ENCODE results near the gene UFSP1.
"Not testable (repeated sequence)": the region's sequence is repeated elsewhere in the genome, so short reads cannot be mapped to it uniquely, and the experiment has no call there.

Gene UFSP1

DNA sequence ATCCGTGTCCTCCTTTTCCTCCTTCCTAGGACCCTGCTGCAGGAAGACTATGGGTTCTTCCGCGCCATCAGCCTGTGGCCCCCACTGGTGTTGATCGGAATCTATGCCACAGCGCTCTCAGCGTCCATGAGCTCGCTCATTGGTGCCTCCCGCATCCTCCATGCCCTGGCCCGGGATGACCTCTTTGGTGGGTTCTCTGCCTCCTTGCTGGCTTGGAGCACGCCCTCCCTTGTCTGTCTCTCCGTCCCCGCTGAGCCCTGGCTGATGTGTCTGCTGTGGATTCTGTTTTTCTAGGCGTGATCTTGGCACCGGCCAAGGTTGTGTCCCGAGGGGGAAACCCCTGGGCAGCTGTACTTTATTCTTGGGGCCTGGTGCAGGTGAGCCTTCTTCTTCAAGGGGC is 29.7 kb downstream of the UFSP1 start:
- no peak for DNase-seq (ENCODE audit: low read depth)

DNA sequence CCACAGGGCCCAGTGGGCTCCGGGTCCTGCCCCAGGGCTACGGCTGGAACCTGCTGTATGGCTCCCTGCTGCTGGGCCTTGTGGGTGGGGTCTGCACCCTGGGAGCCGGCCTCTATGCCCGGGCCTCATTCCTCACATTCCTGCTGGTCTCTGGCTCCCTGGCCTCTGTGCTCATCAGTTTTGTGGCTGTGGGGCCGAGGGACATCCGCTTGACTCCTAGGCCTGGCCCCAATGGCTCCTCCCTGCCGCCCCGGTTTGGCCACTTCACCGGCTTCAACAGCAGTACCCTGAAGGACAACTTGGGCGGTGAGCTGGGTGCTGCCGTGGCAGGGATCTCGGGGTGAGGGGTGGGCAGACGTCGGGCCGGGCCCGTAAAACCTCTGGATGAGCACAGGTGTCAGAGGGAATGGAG is 32.6 kb downstream of the UFSP1 start:
- no peak for DNase-seq (ENCODE audit: low read depth)

GRCh38 chr7:100855515-100855914 is 34.0 kb downstream of the UFSP1 start:
- no peak for DNase-seq (ENCODE audit: low read depth)

DNA sequence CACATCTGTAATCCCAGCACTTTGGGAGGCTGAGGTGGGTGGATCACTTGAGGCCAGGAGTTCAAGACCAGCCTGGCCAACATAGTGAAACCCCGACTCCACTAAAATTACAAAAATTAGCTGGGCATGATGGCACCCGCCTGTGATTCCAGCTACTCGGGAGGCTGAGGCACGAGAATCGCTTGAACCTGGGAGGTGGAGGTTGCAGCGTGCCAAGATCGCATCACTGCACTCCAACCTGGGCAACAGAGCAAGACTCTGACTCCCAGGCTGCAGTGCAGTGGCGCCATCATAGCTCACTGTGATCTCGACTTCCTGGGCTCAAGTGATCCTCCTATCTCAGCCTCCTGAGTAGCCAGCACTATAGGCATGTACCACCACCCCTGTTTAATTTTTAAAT is 34.6 kb downstream of the UFSP1 start:
- not testable (repeated sequence) for DNase-seq (ENCODE audit: low read depth)

- DNase-seq (ENCODE audit: low read depth) = no peak
Observed at GRCh38 chr7:100854146-100854895, 35.2 kb downstream of the UFSP1 start.

DNA sequence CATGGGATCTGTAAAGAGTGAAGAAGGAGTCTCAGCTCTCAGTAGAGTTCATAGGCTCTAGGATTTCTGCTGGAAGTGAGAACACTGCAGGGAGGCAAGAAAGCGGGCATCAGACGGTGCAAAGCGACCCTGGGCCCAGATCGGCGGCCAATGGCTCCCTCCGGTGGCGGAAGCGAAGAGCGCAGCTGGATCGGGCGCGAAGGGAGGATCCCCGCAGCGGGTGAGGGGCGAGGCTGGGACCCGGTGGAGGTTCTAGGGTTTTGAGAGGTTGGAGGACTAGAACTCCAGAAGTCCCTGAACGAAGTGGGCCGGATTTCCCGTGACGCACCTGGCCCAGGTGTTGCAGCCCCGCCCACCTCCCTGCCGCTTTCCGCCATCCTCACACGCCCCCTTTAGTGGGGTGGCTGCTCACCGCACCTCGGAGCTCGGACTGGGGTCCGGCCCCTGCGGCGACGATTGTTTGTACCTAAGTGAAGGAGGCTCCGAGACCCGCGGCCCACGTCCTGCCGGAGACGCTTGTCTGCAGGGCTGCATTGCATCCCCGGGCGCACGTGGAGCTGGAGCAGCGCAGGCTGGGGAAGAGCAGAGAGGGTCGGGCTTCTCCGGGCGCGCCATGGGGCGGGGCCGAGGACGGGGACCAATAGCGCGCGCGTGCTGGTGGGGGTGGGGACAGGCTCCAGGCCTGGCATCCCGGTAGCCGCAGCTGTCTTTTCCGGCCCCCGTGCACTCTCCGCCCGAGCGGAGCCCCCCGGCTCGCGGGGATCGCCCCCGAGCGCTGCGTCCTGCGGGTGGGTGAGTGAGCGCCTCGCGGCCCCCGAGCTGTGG is 37.3 kb downstream of the UFSP1 start, which contains the start of gene SLC12A9:
SLC12A9 (plus strand) TSS at position 666 of the 825 bp plus-strand sequence. CDS start 1,485 bp downstream, outside the sequence.
- DNase-seq (ENCODE audit: low read depth) = no peak

DNA sequence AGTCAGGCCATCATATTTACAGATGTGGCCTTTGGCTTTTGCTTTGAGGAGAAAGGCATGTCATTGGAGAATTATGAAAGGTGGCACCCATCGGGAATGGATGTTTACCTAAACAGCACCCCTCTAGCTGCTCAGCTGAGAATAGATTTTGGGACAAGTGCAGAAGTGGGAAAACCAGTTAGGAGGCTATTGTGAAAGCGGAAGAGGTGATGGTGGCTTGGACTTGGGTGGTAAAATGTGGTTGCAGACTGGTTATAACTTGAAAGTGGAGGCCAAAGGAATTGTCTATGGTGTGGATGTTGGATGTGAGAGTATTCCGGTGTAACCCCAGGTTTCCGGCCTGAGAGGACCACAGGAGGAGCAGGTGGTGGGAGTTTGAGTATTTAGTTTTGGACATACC is 42.2 kb downstream of the UFSP1 start:
- no peak for DNase-seq (ENCODE audit: low read depth)

GRCh38 chr7:100840470-100841100 is 48.9 kb downstream of the UFSP1 start:
- no peak for DNase-seq (ENCODE audit: low read depth)

- no peak for DNase-seq (ENCODE audit: low read depth)
Observed at GRCh38 chr7:100839361-100839760, 50.2 kb downstream of the UFSP1 start.

Data from CMK (cell line).